ENCODE measurements around the gene LMBR1L.

Gene LMBR1L

GRCh38 chr12:49051777-49052438, 58.7 kb downstream of the LMBR1L start:
- no peak for DNase-seq

- DNase-seq = no peak
These were observed 59.3 kb downstream of the LMBR1L start for GRCh38 chr12:49051373-49051764.

GRCh38 chr12:49050507-49051372, 59.9 kb downstream of the LMBR1L start:
- DNase-seq = no peak

GRCh38 chr12:49049566-49050224, 61.0 kb downstream of the LMBR1L start:
- no peak for DNase-seq

GRCh38 chr12:49048953-49049352, 61.7 kb downstream of the LMBR1L start:
- DNase-seq = no peak

All from femur (tissue), 1 donor.